Coronary artery (tissue), 2 donors: ENCODE measurements around the gene SH3BGRL3.
"Not testable (repeated sequence)": the region's sequence is repeated elsewhere in the genome, so short reads cannot be mapped to it uniquely, and the experiment has no call there.

ENCODE experiments used
- DNase-seq: peaks from one replicate; pipeline ENCODE4 v3.0.0-alpha.2; 2017; ENCODE audit warnings: low spot score
- H3K27ac ChIP-seq, 2 donors: fragments of 200-600 bp; sonication (generic); one replicate each; pipeline ENCODE4 v1.5.1; 2016 to 2019
- H3K4me3 ChIP-seq: fragments of 200-600 bp; sonication (generic); 2 replicates; pipeline ENCODE4 v1.5.1; 2016; ENCODE audit warnings: mild to moderate bottlenecking, moderate library complexity
- CTCF ChIP-seq: fragments of 200-600 bp; sonication (generic); IDR thresholded peaks from one replicate; pipeline ENCODE4 v1.5.1; 2019; ENCODE audit warnings: antibody characterized with exemption

SH3BGRL3 gene

GRCh38 chr1:26279456-26280332 lies at the start of gene SH3BGRL3:
Gene SH3BGRL3 (plus strand): TSS chr1:26280086. CDS start chr1:26280156, 70 bp downstream.
- TF ChIP-seq CTCF, result no peak
- Histone ChIP-seq H3K4me3 (peak within 1 kb of the TSS; percentile 98), H3K27ac (peak within 1 kb of the TSS; percentile 88 to 100)
- peak; percentile 92 for DNase-seq

- not testable (repeated sequence) for DNase-seq
Observed at GRCh38 chr1:26230682-26231081, 49.2 kb upstream of the SH3BGRL3 start.

GRCh38 chr1:26233903-26234643 lies 45.8 kb upstream of the SH3BGRL3 start, which contains the start of gene CEP85:
Gene CEP85 (plus strand): TSS chr1:26234200. CDS start chr1:26239784, 5,584 bp downstream.
- Histone ChIP-seq H3K27ac (peak within 1 kb of the TSS; percentile 76 to 86), H3K4me3 (peak within 1 kb of the TSS; percentile 74)
- peak; percentile 97 for DNase-seq
- TF ChIP-seq CTCF, result peak; percentile 65

More at GRCh38 chr1:26230682-26231081, 49.2 kb upstream of the SH3BGRL3 start:
- H3K27ac ChIP-seq, H3K4me3 ChIP-seq: not testable (repeated sequence)

DNA sequence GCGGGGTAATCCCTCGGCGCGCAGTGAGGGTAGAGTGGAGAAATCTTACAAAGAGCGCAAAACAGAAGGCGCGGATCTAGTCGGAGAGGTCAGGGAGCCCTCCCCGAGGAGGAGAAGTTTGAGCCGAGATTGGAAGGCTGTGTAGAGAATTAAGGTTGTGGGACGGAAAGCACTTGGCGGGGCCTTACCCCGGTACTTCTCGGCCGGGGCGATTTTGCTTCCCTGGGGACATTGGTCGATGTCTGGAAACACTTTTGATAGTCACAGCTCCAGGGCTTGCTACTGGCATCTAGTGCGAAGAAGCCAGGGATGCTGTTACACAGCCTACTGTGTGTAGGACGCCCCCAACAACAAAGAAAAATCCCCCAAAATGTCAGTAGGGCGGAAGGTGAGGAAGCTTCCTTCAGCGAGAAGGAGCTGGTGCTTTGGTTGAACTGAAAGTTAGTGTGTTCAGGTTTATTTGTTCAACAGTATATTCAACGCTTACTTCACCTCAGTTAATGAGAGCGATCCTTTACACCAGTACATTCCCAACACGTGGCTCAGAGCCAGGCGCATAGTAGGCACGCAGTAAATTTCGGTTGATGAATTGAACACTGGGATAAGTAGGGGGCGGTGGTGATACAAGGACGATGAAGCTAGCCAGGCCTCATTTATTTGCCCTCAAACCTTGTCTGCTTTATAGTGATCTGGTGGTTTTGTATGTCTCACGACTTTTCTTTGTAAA lies 45.1 kb upstream of the SH3BGRL3 start:
- DNase-seq, result no peak
- H3K4me3 ChIP-seq, result peak overlapping the region; percentile 74
- TF ChIP-seq CTCF, result no peak
- peak overlapping the region; percentile 76 to 86 for H3K27ac ChIP-seq

DNA sequence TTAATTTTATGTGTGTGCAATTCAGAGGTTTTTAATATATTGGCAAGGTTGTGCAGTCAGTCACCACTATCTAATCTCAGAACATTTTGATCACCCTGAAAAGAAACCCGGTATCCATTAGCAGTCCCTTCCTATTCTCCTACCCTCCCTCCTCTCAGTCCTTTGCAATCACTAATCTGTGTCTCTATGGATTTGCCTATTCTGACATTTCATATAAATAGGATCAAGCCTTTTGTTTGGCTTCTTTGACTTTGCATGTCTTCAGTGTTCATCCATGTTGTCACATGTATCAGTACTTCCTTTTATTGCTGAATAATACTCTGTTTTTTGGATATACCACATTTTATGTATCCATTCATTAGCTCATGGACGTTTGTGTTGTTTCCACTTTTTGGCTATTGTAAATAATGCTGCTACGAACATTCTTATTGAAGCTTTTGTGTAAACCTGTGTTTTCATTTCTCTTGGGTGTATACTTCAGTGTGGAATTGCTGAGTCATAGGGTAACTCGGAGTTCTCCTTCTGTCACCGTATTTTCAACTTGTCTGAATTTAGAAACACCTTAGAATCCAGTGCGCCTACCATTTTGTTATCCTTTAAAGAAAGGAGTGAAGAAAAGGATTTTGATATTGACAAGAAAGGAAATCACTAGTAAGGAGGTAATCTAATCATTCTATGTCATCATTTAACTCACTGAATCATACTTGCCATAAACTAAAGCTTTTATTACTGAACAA lies 42.5 kb upstream of the SH3BGRL3 start:
- DNase-seq, result no peak
- no peak for TF ChIP-seq CTCF
- Histone ChIP-seq H3K4me3 (no peak overlapping the region), H3K27ac (no peak overlapping the region)

DNA sequence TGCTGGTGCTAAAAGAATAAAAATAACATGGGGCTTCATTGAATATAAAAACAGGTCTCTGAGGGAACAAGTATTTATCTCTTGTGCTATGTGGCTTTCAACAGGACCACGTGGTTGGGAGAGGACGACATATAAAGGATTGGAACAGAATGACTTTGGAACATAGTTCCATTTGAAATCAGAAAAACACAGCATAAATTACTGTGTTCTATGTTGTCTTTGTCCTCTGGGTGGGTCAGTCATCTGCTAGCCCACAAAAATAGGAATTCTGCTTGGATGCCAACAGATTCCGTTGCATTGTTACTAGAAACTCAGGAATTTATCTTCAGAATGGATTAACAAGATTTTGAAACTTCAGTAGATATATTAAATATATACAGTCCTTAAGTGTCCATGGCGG lies 40.0 kb upstream of the SH3BGRL3 start:
- Histone ChIP-seq H3K4me3 (no peak overlapping the region), H3K27ac (no peak overlapping the region)
- no peak for TF ChIP-seq CTCF
- no peak for DNase-seq
